Progenitor cell of endocrine pancreas (in vitro differentiated cells): ENCODE results near the gene SPACDR. TPM values are rescaled to one million over a fixed set of nuclear protein-coding genes. Genes with fewer than 3 reads are reported as not detected.
A peak's percentile ranks its signal among the peaks of the same experiment; 100 is the strongest.

Source experiments
- DNase-seq: peaks from one replicate; pipeline ENCODE4 v3.0.0; 2021; ENCODE audit warnings: low spot score; ENCODE audit not compliant: unreplicated experiment
- H3K27ac Mint-ChIP-seq: 2 replicates; pipeline ENCODE4 v1.8.0; 2021; ENCODE audit warnings: mild to moderate bottlenecking, moderate library complexity, mixed read lengths
- H3K27me3 Mint-ChIP-seq: 2 replicates; pipeline ENCODE4 v1.8.0; 2021; ENCODE audit warnings: mixed read lengths
- H3K36me3 Mint-ChIP-seq: 2 replicates; pipeline ENCODE4 v1.8.0; 2022; ENCODE audit warnings: mixed read lengths; ENCODE audit not compliant: insufficient read depth
- H3K4me1 Mint-ChIP-seq: 2 replicates; pipeline ENCODE4 v1.8.0; 2021; ENCODE audit warnings: low read depth, mixed read lengths
- H3K4me3 Mint-ChIP-seq: 2 replicates; pipeline ENCODE4 v1.8.0; 2021; ENCODE audit warnings: low read depth, mild to moderate bottlenecking, moderate library complexity, mixed read lengths
- H3K9me3 Mint-ChIP-seq: 2 replicates; pipeline ENCODE4 v1.8.0; 2021; ENCODE audit warnings: low read depth, mixed read lengths
- CTCF ChIP-seq: fragments of 200-600 bp; sonication (generic); IDR thresholded peaks from one replicate; pipeline ENCODE4 v1.5.0; 2021; ENCODE audit warnings: antibody characterized with exemption, mild to moderate bottlenecking; ENCODE audit not compliant: unreplicated experiment
- total RNA-seq: library from RNA; stranded (reverse); gene quantifications from 2 replicates; pipeline ENCODE4 v1.2.1, GENCODE V29; 2021

SPACDR gene
- total RNA-seq, 1 donor from 2014 or later = 0.67 TPM

- no peak overlapping the region for H3K4me3 Mint-ChIP-seq
- TF ChIP-seq CTCF = no peak
- H3K27ac Mint-ChIP-seq = no peak overlapping the region
- H3K36me3 Mint-ChIP-seq = no peaks in the 10 kb centered on the region
- H3K4me1 Mint-ChIP-seq = no peaks in the 10 kb centered on the region
- no peaks in the 10 kb centered on the region for H3K9me3 Mint-ChIP-seq
- no peak for DNase-seq
- H3K27me3 Mint-ChIP-seq = no peaks in the 10 kb centered on the region
Observed at GRCh38 chr7:100466653-100467605, 2.9 kb upstream of the SPACDR start.

DNA sequence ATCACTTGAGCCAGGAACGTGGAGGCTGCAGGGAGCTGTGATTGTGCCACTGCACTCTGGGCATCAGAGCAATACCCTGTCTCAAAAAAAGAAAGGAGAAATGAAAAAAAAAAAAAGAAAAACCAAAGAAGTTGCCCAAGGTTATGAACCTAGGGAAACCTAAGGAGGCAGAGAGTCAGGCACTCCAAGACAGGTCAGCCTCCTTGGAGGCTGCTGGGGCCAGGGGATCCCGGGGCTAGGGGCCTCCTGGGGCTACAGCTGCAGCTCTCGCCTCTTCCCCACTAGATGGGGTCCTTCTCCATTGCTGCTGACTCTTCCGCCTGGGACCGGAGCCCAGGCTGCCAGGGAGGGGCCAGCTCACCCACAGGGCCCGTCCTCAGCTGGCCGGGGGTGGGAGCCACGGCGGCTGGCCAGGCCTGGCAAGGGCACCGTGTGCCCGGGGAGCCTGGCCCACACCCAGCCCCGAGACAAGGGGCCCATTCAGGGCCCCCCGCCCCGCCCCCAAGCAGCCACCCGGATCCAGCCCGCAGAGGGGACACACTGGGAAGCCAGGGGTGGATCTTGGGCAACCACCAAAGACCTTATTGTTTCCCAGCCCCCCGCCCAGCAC is 1.7 kb upstream of the SPACDR start:
- no peaks in the 10 kb centered on the region for H3K9me3 Mint-ChIP-seq
- no peaks in the 10 kb centered on the region for H3K27me3 Mint-ChIP-seq
- H3K4me1 Mint-ChIP-seq = no peaks in the 10 kb centered on the region
- H3K36me3 Mint-ChIP-seq = no peaks in the 10 kb centered on the region
- no peak overlapping the region for H3K4me3 Mint-ChIP-seq
- H3K27ac Mint-ChIP-seq = no peak overlapping the region
- TF ChIP-seq CTCF = peak; percentile 58
- no peak for DNase-seq

GRCh38 chr7:100465299-100465698 is 1.2 kb upstream of the SPACDR start:
- H3K27me3 Mint-ChIP-seq = no peaks in the 10 kb centered on the region
- no peak overlapping the region for H3K4me3 Mint-ChIP-seq
- no peak for DNase-seq
- no peaks in the 10 kb centered on the region for H3K36me3 Mint-ChIP-seq
- no peak overlapping the region for H3K27ac Mint-ChIP-seq
- H3K9me3 Mint-ChIP-seq = no peaks in the 10 kb centered on the region
- H3K4me1 Mint-ChIP-seq = no peaks in the 10 kb centered on the region
- TF ChIP-seq CTCF = no peak

DNA sequence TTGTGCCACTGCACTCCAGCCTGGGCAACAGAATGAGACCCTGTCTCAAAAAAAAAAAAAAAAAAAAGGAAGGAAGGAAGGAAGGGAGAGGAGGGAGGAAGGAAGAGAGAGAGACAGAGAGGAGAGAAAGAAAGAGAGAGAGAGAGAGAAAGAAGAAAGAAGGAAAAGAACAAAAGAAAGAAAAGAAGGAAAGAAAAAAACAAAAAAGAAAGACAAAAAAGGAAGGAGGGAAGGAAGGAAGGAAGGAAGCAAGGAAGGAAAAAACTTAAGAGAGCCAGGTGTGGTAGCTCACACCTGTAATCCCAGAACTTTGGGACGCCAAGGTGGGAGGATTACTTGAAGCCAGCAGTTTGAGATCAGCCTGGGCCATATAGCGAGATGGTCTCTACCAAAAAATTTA is 731 bp upstream of the SPACDR start:
- Mint-ChIP-seq H3K9me3 (no peaks in the 10 kb centered on the region), H3K4me1 (no peaks in the 10 kb centered on the region), H3K27ac (no peak overlapping the region), H3K4me3 (no peak overlapping the region), H3K27me3 (no peaks in the 10 kb centered on the region), H3K36me3 (no peaks in the 10 kb centered on the region)
- no peak for DNase-seq
- no peak for TF ChIP-seq CTCF

GRCh38 chr7:100457033-100457432 is 7.0 kb downstream of the SPACDR start:
- no peaks in the 10 kb centered on the region for H3K9me3 Mint-ChIP-seq
- no peaks in the 10 kb centered on the region for H3K36me3 Mint-ChIP-seq
- H3K4me1 Mint-ChIP-seq = no peaks in the 10 kb centered on the region
- no peak for TF ChIP-seq CTCF
- no peak overlapping the region for H3K27ac Mint-ChIP-seq
- DNase-seq = no peak
- no peak overlapping the region for H3K4me3 Mint-ChIP-seq
- peaks cover 3% of the 10 kb centered on the region for H3K27me3 Mint-ChIP-seq
